OCI-LY3 (cell line): Measurements from ENCODE around the gene DHRS7.

Source experiments
- EZH2phosphoT487 ChIP-seq: fragments of 200-600 bp; shearing (Covaris generic); IDR thresholded peaks from 2 replicates; pipeline ENCODE4 v1.6.1; 2018; ENCODE audit warnings: antibody characterized with exemption, mixed run types, low read depth
- TF ChIP-seq, protein P1 (sequence below): fragments of 200-600, 300-600 bp; sonication (generic); IDR thresholded peaks from 2 replicates; pipeline ENCODE4 v1.5.1; 2014; ENCODE audit warnings: antibody characterized with exemption, low read length, low read depth

DNA sequence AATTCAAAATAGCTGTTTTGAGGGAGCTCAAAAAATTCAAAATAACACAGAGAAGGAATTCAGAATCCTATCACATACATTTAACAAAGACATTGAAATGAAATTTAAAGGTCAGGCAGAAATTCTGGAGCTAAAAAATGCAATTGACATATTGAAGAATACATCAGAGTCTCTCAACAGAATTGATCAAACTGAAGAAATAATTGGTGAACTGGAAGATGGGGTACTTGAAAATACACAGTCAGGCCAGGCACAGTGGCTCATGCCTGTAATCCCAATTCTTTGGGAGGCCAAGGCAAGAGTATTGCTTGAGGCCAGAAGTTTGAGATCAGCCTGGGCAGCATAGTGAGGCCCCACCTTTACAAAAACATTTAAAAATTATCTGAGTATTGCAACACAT, 34.1 kb upstream of the DHRS7 start:
- TF ChIP-seq, protein P1, sequence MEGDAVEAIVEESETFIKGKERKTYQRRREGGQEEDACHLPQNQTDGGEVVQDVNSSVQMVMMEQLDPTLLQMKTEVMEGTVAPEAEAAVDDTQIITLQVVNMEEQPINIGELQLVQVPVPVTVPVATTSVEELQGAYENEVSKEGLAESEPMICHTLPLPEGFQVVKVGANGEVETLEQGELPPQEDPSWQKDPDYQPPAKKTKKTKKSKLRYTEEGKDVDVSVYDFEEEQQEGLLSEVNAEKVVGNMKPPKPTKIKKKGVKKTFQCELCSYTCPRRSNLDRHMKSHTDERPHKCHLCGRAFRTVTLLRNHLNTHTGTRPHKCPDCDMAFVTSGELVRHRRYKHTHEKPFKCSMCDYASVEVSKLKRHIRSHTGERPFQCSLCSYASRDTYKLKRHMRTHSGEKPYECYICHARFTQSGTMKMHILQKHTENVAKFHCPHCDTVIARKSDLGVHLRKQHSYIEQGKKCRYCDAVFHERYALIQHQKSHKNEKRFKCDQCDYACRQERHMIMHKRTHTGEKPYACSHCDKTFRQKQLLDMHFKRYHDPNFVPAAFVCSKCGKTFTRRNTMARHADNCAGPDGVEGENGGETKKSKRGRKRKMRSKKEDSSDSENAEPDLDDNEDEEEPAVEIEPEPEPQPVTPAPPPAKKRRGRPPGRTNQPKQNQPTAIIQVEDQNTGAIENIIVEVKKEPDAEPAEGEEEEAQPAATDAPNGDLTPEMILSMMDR = no peak
- no peak for TF ChIP-seq EZH2phosphoT487
